Erythroblast (primary cell): ENCODE measurements around the gene GPAT3.

ENCODE experiments used
- DNase-seq, 2 experiments: peaks; one replicate each; lab custom pipeline; 2025; lab: John Stamatoyannopoulos, UW
- GATA1 ChIP-seq: IDR thresholded peaks from 2 replicates; pipeline ENCODE4 v1.6.1; 2011; ENCODE audit warnings: low read depth, mild to moderate bottlenecking, control low read depth, low read length, moderate library complexity
- POLR2A ChIP-seq: IDR thresholded peaks from 2 replicates; pipeline ENCODE4 v1.6.1; 2011; ENCODE audit warnings: mild to moderate bottlenecking, low read length

The GPAT3 gene

GRCh38 chr4:83522239-83522638 is 13.7 kb upstream of the GPAT3 start:
- TF ChIP-seq POLR2A (no peak), GATA1 (no peak)
- no peak for DNase-seq

- TF ChIP-seq POLR2A (no peak), GATA1 (no peak)
- no peak for DNase-seq
These were observed 8.2 kb upstream of the GPAT3 start for GRCh38 chr4:83527671-83528070.

GRCh38 chr4:83536362-83537272 is 709 bp downstream of the GPAT3 start:
- TF ChIP-seq GATA1, result no peak
- TF ChIP-seq POLR2A, result no peak
- DNase-seq, result no peak

- no peak for TF ChIP-seq POLR2A
- TF ChIP-seq GATA1, result no peak
- no peak for DNase-seq
These were observed 6.3 kb downstream of the GPAT3 start for GRCh38 chr4:83542225-83542624.

GRCh38 chr4:83546786-83547185 is 10.9 kb downstream of the GPAT3 start:
- TF ChIP-seq POLR2A, result no peak
- TF ChIP-seq GATA1, result no peak
- peak in 1 of 2 experiments; percentile 37 for DNase-seq

GRCh38 chr4:83548151-83548905 is 12.4 kb downstream of the GPAT3 start:
- no peak for TF ChIP-seq POLR2A
- TF ChIP-seq GATA1, result no peak
- peak; percentile 87 to 91 for DNase-seq

GRCh38 chr4:83552083-83552482 is 16.2 kb downstream of the GPAT3 start:
- no peak for DNase-seq
- TF ChIP-seq POLR2A (no peak), GATA1 (no peak)

- peak in 1 of 2 experiments; percentile 15 for DNase-seq
- TF ChIP-seq GATA1, result no peak
- no peak for TF ChIP-seq POLR2A
These were observed 17.0 kb downstream of the GPAT3 start for GRCh38 chr4:83552924-83553323.

GRCh38 chr4:83556006-83556707 is 20.2 kb downstream of the GPAT3 start:
- TF ChIP-seq POLR2A (no peak), GATA1 (no peak)
- no peak for DNase-seq

GRCh38 chr4:83556816-83557215 is 20.9 kb downstream of the GPAT3 start:
- TF ChIP-seq GATA1, result no peak
- TF ChIP-seq POLR2A, result no peak
- no peak for DNase-seq

GRCh38 chr4:83558059-83558653 is 22.2 kb downstream of the GPAT3 start:
- no peak for TF ChIP-seq GATA1
- TF ChIP-seq POLR2A, result no peak
- DNase-seq, result no peak

- DNase-seq, result no peak
- TF ChIP-seq POLR2A, result no peak
- no peak for TF ChIP-seq GATA1
These were observed 22.8 kb downstream of the GPAT3 start for GRCh38 chr4:83558680-83559079.

GRCh38 chr4:83560523-83560922 is 24.6 kb downstream of the GPAT3 start:
- DNase-seq, result no peak
- TF ChIP-seq POLR2A, result no peak
- no peak for TF ChIP-seq GATA1
